ENCODE measurements around the gene CYB5A. TPM values are rescaled to one million over a fixed set of nuclear protein-coding genes. Genes with fewer than 3 reads are reported as not detected.

The CYB5A gene
- total RNA-seq, 1 experiment from 2014 or later, result 143 TPM

- BruUV-seq (replicated peaks), result no TSS peak
- DNase-seq, result peak; percentile 62
- Mint-ChIP-seq H3K4me1 (ENCODE audit: low read depth, unreplicated experiment) (peaks cover 34% of the 10 kb centered on the region), H3K27me3 (ENCODE audit: unreplicated experiment) (no peaks in the 10 kb centered on the region), H3K4me3 (ENCODE audit: low read depth, unreplicated experiment) (peak overlapping the region; percentile 31), H3K9me3 (ENCODE audit: low read depth, unreplicated experiment) (no peaks in the 10 kb centered on the region), H3K27ac (ENCODE audit: unreplicated experiment) (peak overlapping the region; percentile 82), H3K36me3 (ENCODE audit: insufficient read depth, unreplicated experiment) (peaks cover 16% of the 10 kb centered on the region)
- intact Hi-C loops (cut with micrococcal nuclease; ENCODE audit: unreplicated experiment), result loop anchor here (1.0 to 2.0 kb wide), 2 partner anchors 38 to 54 kb away; no protein-coding TSS in a partner anchor
- TF ChIP-seq, protein P1, sequence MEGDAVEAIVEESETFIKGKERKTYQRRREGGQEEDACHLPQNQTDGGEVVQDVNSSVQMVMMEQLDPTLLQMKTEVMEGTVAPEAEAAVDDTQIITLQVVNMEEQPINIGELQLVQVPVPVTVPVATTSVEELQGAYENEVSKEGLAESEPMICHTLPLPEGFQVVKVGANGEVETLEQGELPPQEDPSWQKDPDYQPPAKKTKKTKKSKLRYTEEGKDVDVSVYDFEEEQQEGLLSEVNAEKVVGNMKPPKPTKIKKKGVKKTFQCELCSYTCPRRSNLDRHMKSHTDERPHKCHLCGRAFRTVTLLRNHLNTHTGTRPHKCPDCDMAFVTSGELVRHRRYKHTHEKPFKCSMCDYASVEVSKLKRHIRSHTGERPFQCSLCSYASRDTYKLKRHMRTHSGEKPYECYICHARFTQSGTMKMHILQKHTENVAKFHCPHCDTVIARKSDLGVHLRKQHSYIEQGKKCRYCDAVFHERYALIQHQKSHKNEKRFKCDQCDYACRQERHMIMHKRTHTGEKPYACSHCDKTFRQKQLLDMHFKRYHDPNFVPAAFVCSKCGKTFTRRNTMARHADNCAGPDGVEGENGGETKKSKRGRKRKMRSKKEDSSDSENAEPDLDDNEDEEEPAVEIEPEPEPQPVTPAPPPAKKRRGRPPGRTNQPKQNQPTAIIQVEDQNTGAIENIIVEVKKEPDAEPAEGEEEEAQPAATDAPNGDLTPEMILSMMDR (IDR thresholded peaks at IDR 0.05; ENCODE audit: unreplicated experiment), result no peak
- CTCF ChIA-PET, result interaction anchor here (1.2 to 2.3 kb wide), 9 partner anchors 8 to 50 kb away, joined by 3 to 9 read pairs (median 5); no protein-coding TSS in a partner anchor
These were observed 57.2 kb downstream of the CYB5A start for GRCh38 chr18:74234326-74235171.

GRCh38 chr18:74233933-74234325, 57.8 kb downstream of the CYB5A start:
- Mint-ChIP-seq H3K9me3 (ENCODE audit: low read depth, unreplicated experiment) (no peaks in the 10 kb centered on the region), H3K27ac (ENCODE audit: unreplicated experiment) (peak overlapping the region; percentile 82), H3K36me3 (ENCODE audit: insufficient read depth, unreplicated experiment) (peaks cover 16% of the 10 kb centered on the region), H3K27me3 (ENCODE audit: unreplicated experiment) (no peaks in the 10 kb centered on the region), H3K4me3 (ENCODE audit: low read depth, unreplicated experiment) (peak overlapping the region; percentile 31), H3K4me1 (ENCODE audit: low read depth, unreplicated experiment) (peaks cover 40% of the 10 kb centered on the region)
- CTCF ChIA-PET, result interaction anchor here (1.2 to 2.3 kb wide), 9 partner anchors 9 to 50 kb away, joined by 3 to 9 read pairs (median 5); no protein-coding TSS in a partner anchor
- intact Hi-C loops (cut with micrococcal nuclease; ENCODE audit: unreplicated experiment), result loop anchor here (1.0 to 2.0 kb wide), 2 partner anchors 37 to 54 kb away; no protein-coding TSS in a partner anchor
- DNase-seq, result no peak
- no TSS peak for BruUV-seq (replicated peaks)
- TF ChIP-seq, protein P1 (IDR thresholded peaks at IDR 0.05; ENCODE audit: unreplicated experiment), result no peak

GRCh38 chr18:74230922-74231714, 60.6 kb downstream of the CYB5A start:
- Mint-ChIP-seq H3K9me3 (ENCODE audit: low read depth, unreplicated experiment) (no peaks in the 10 kb centered on the region), H3K27ac (ENCODE audit: unreplicated experiment) (no peak overlapping the region), H3K36me3 (ENCODE audit: insufficient read depth, unreplicated experiment) (peaks cover 16% of the 10 kb centered on the region), H3K27me3 (ENCODE audit: unreplicated experiment) (no peaks in the 10 kb centered on the region), H3K4me1 (ENCODE audit: low read depth, unreplicated experiment) (peaks cover 68% of the 10 kb centered on the region), H3K4me3 (ENCODE audit: low read depth, unreplicated experiment) (no peak overlapping the region)
- peak; percentile 41 for DNase-seq
- CTCF ChIA-PET, result no interaction called here
- TF ChIP-seq, protein P1 (IDR thresholded peaks at IDR 0.05; ENCODE audit: unreplicated experiment), result no peak
- intact Hi-C loops (cut with micrococcal nuclease; ENCODE audit: unreplicated experiment), result no loop called here
- BruUV-seq (replicated peaks), result no TSS peak

GRCh38 chr18:74229891-74230290, 61.9 kb downstream of the CYB5A start:
- Mint-ChIP-seq H3K36me3 (ENCODE audit: insufficient read depth, unreplicated experiment) (peaks cover 16% of the 10 kb centered on the region), H3K27me3 (ENCODE audit: unreplicated experiment) (no peaks in the 10 kb centered on the region), H3K4me1 (ENCODE audit: low read depth, unreplicated experiment) (peaks cover 79% of the 10 kb centered on the region), H3K4me3 (ENCODE audit: low read depth, unreplicated experiment) (no peak overlapping the region), H3K27ac (ENCODE audit: unreplicated experiment) (no peak overlapping the region), H3K9me3 (ENCODE audit: low read depth, unreplicated experiment) (no peaks in the 10 kb centered on the region)
- intact Hi-C loops (cut with micrococcal nuclease; ENCODE audit: unreplicated experiment), result no loop called here
- CTCF ChIA-PET, result no interaction called here
- DNase-seq, result no peak
- BruUV-seq (replicated peaks), result no TSS peak
- TF ChIP-seq, protein P1 (IDR thresholded peaks at IDR 0.05; ENCODE audit: unreplicated experiment), result no peak
